B cell (primary cell): ENCODE measurements around the gene NAXD. TPM values are rescaled to one million over a fixed set of nuclear protein-coding genes. Genes with fewer than 3 reads are reported as not detected.

Experiments used
- ATAC-seq: fragments of 200-7000 bp; cut with Tn5 transposase; one replicate; pipeline ENCODE4 v1.10.0; 2021; ENCODE audit warnings: low read depth, mild to moderate bottlenecking, moderate number of reproducible peaks, moderate library complexity
- CTCF ChIA-PET: fragments of 350-600 bp; sonication (Branson Sonifier 250); formaldehyde crosslinking; loops from one replicate; lab custom pipeline; 2021; ENCODE audit warnings: antibody characterized with exemption, inconsistent platforms; lab: Charles Lee
- POLR2A ChIA-PET: fragments of 350-600 bp; sonication (Branson Sonifier 250); formaldehyde crosslinking; loops from one replicate; lab custom pipeline; 2021; ENCODE audit warnings: antibody characterized with exemption; lab: Charles Lee
- DNase-seq: peaks from one replicate; pipeline ENCODE4 v3.0.0; 2013
- H2AFZ ChIP-seq: 2 replicates; pipeline ENCODE4 v1.6.1; 2012; ENCODE audit warnings: mild to moderate bottlenecking, low read depth, low read length; ENCODE audit not compliant: insufficient read depth, poor library complexity, severe bottlenecking
- H3K27ac ChIP-seq, 2 donors: 1 replicate in 1 of 2; 2 replicates in 1 of 2; pipeline ENCODE4 v1.5.1; 2012 to 2013; ENCODE audit warnings: low read length in 2 of 2, mild to moderate bottlenecking in 2 of 2, moderate library complexity in 1 of 2
- H3K27me3 ChIP-seq, 4 experiments: fragments of 200-600 bp in 1 of 4; sonication (generic) in 1 of 4; replicated peaks in 1 of 4; 1 replicate in 2 of 4; 2 replicates in 2 of 4; pipeline versions ENCODE4 v1.6.1 to v1.7.0; 2013 to 2016; ENCODE audit warnings: low read length in 3 of 4, mild to moderate bottlenecking in 2 of 4, mixed read lengths in 1 of 4, moderate library complexity in 1 of 4; ENCODE audit not compliant: insufficient read depth in 4 of 4, control insufficient read depth in 3 of 4; ENCODE audit errors: control extremely low read depth in 1 of 4
- H3K36me3 ChIP-seq, 2 experiments: replicated peaks in 1 of 2; 1 replicate in 1 of 2; 2 replicates in 1 of 2; pipeline versions ENCODE4 v1.6.1 to v1.7.1; 2013; ENCODE audit warnings: low read length in 1 of 2; ENCODE audit not compliant: insufficient read depth in 2 of 2, control insufficient read depth in 1 of 2; ENCODE audit errors: control extremely low read depth in 1 of 2, extremely low read depth in 1 of 2
- H3K4me1 ChIP-seq, 2 donors: fragments of 200-600 bp in 1 of 2; sonication (generic) in 1 of 2; 1 replicate in 1 of 2; 2 replicates in 1 of 2; pipeline versions ENCODE4 v1.5.1 to v1.6.1; 2013 to 2017; ENCODE audit warnings: low read length in 2 of 2; ENCODE audit not compliant: control insufficient read depth in 2 of 2, insufficient read depth in 2 of 2
- H3K4me2 ChIP-seq: replicated peaks from 2 replicates; pipeline ENCODE3; 2012; ENCODE audit warnings: mild to moderate bottlenecking, low read depth, low read length; ENCODE audit not compliant: poor library complexity, severe bottlenecking
- H3K4me3 ChIP-seq, 5 experiments: fragments of 200-600 bp in 1 of 5; sonication (generic) in 1 of 5; 1 replicate in 3 of 5; 2 replicates in 2 of 5; pipeline versions ENCODE4 v1.5.1 to v1.7.0; 2011 to 2016; ENCODE audit warnings: low read length in 4 of 5, mild to moderate bottlenecking in 4 of 5, low read depth in 2 of 5, control low read depth in 1 of 5, moderate library complexity in 1 of 5; ENCODE audit not compliant: insufficient read depth in 1 of 5; ENCODE audit errors: control extremely low read depth in 1 of 5, extremely low read depth in 1 of 5
- H3K79me2 ChIP-seq: fragments of 200-600 bp; sonication (generic); one replicate; pipeline ENCODE4 v1.6.0; 2016; ENCODE audit warnings: low read length; ENCODE audit not compliant: control insufficient read depth, insufficient read depth
- H3K9ac ChIP-seq: fragments of 200-600 bp; sonication (generic); 2 replicates; pipeline ENCODE4 v1.6.1; 2017; ENCODE audit warnings: mild to moderate bottlenecking, low read length, moderate library complexity
- H3K9me3 ChIP-seq, 3 donors: one replicate each; pipeline versions ENCODE4 v1.6.1 to v1.7.1; 2013; ENCODE audit warnings: low read length in 2 of 3; ENCODE audit not compliant: control insufficient read depth in 2 of 3, insufficient read depth in 1 of 3; ENCODE audit errors: control extremely low read depth in 1 of 3
- H4K20me1 ChIP-seq: 2 replicates; pipeline ENCODE4 v1.6.0; 2012; ENCODE audit warnings: mild to moderate bottlenecking, low read length; ENCODE audit not compliant: insufficient read depth, control insufficient read depth, poor library complexity, severe bottlenecking
- H3K27ac Mint-ChIP-seq: one replicate; pipeline ENCODE4 v1.8.0; 2021; ENCODE audit warnings: mixed read lengths
- H3K27me3 Mint-ChIP-seq: one replicate; pipeline ENCODE4 v1.8.0; 2021; ENCODE audit warnings: mixed read lengths
- H3K4me1 Mint-ChIP-seq: one replicate; pipeline ENCODE4 v1.8.0; 2021; ENCODE audit warnings: mixed read lengths
- H3K4me3 Mint-ChIP-seq: one replicate; pipeline ENCODE4 v1.8.0; 2021; ENCODE audit warnings: mixed read lengths
- H3K9me3 Mint-ChIP-seq: one replicate; pipeline ENCODE4 v1.8.0; 2022; ENCODE audit warnings: mixed read lengths; ENCODE audit not compliant: insufficient read depth
- CTCF ChIP-seq: fragments of 200-600 bp; IDR thresholded peaks from one replicate; pipeline ENCODE4 v1.8.0; 2022; ENCODE audit warnings: antibody characterized with exemption, mild to moderate bottlenecking
- EZH2 ChIP-seq: IDR thresholded peaks from 2 replicates; pipeline ENCODE4 v1.6.1; 2012; ENCODE audit warnings: borderline replicate concordance, low read depth, mild to moderate bottlenecking, moderate library complexity, low read length; ENCODE audit not compliant: insufficient read depth, poor library complexity, severe bottlenecking
- WGBS: methylation state at CpG from one replicate; pipeline ENCODE4 v1.1.5; 2013; ENCODE audit warnings: missing lambda C conversion rate; ENCODE audit not compliant: insufficient coverage; 5-methylcytosine and 5-hydroxymethylcytosine counted together
- intact Hi-C: fragments of 100-400 bp; cut with micrococcal nuclease; formaldehyde crosslinking; loops from one replicate; pipeline ENCODE4 v1.10.0; 2022
- polyA plus RNA-seq: library from polyadenylated mRNA; depleted of rRNA; stranded (reverse); fragments of >200 nt; gene quantifications from 2 replicates; pipeline ENCODE4 v1.2.3, GENCODE V29; 2012
- total RNA-seq, 2 donors: library from RNA; stranded (reverse); fragments of 120-200 nt in 1 of 2; gene quantifications; 1 replicate in 1 of 2; 2 replicates in 1 of 2; pipeline versions ENCODE4 v1.2.3 to v1.2.4, GENCODE V29; 2013 to 2022

NAXD gene
- total and polyA plus RNA-seq, 2 donors (not counting 1 experiment from before 2014, with no cell fraction given): 28.4 to 33.3 TPM

DNA sequence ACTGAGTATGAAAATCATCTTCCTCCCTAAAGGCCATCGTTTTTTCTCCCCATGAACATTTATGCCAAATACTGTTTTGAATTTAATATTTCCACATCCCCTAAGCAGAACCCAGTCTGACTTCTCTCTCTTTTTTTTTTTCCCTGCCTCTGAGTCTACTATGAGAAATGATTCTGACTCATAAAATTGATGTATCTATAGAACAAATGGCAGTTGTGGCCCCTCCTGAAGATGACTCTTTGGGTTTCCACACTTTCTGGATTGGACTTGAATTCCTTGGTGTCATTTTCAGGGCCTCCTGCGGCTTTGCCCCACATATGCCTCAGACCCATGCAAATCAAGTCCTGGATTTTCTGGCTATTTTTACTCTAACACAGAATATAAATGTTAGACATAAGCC lies 22.7 kb upstream of the NAXD start:
- H3K9me3 ChIP-seq: no peaks in the 10 kb centered on the region
- H3K9ac ChIP-seq: no peak overlapping the region
- ChIA-PET CTCF (interaction anchor here (0.7 to 1.8 kb wide), 8 partner anchors 8 to 231 kb away, joined by 3 to 34 read pairs (median 6); no protein-coding TSS in a partner anchor), POLR2A (no interaction called here)
- H3K79me2 ChIP-seq: no peaks in the 10 kb centered on the region
- H3K27ac ChIP-seq: no peak overlapping the region
- no peaks in the 10 kb centered on the region for H3K27me3 ChIP-seq
- no peaks in the 10 kb centered on the region for H3K27me3 Mint-ChIP-seq
- DNase-seq (no peak), ATAC-seq (no peak)
- no peaks in the 10 kb centered on the region for H3K4me1 ChIP-seq
- H3K4me2 ChIP-seq: no peak overlapping the region
- intact Hi-C loops: loop anchor here (1.0 to 10.0 kb wide), 3 partner anchors 227 to 631 kb away; no protein-coding TSS in a partner anchor
- no peaks in the 10 kb centered on the region for H3K9me3 Mint-ChIP-seq
- no peaks in the 10 kb centered on the region for H3K36me3 ChIP-seq
- WGBS: no CpG with 5 or more reads among the region's 2 CpGs
- H2AFZ ChIP-seq: no peak overlapping the region
- H3K4me1 Mint-ChIP-seq: peaks cover 4% of the 10 kb centered on the region
- no peak overlapping the region for H3K27ac Mint-ChIP-seq
- no peak overlapping the region for H3K4me3 Mint-ChIP-seq
- H3K4me3 ChIP-seq: no peak overlapping the region
- no peaks in the 10 kb centered on the region for H4K20me1 ChIP-seq
- TF ChIP-seq CTCF (no peak), EZH2 (no peak)

DNA sequence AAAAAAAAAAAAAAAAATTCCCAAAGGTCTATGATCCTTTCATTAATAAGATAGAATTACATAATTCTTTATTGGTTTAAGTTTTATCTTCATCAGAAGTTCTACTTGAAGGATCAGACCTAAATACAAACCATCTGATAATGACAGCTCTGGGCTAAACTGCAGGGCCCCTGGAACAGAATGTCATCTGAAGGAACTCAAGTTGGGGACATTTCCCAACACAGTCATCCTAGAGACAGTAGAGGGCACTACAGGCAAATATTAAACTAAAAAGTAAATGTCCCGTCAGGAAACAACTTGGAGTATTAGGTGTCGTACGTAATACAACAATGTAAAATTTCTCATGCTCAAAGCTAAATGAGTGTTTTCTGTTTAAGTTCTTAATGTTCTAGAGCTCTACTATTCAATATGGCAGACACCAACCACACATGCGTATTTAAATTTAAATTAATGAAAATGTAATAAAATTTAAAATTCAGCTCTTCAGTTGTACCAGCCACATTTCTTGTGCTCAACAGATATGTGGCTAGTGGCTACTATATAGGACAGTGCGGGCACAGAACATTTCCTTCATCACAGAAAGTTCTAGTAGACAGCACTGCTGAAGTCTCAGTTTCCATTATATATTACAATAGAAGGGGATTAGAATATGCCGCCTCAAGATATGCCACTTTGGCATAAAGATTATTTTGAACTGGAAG lies 21.8 kb upstream of the NAXD start:
- Mint-ChIP-seq H3K27ac (no peak overlapping the region), H3K4me1 (peaks cover 4% of the 10 kb centered on the region), H3K9me3 (no peaks in the 10 kb centered on the region), H3K27me3 (no peaks in the 10 kb centered on the region), H3K4me3 (no peak overlapping the region)
- TF ChIP-seq CTCF: peak; percentile 61
- no peak for TF ChIP-seq EZH2
- H4K20me1 ChIP-seq: no peaks in the 10 kb centered on the region
- no peaks in the 10 kb centered on the region for H3K79me2 ChIP-seq
- H3K4me3 ChIP-seq: no peak overlapping the region
- no peak overlapping the region for H3K27ac ChIP-seq
- intact Hi-C loops: loop anchor here (1.0 to 10.0 kb wide), 3 partner anchors 226 to 630 kb away; no protein-coding TSS in a partner anchor
- H3K4me1 ChIP-seq: no peaks in the 10 kb centered on the region
- POLR2A ChIA-PET: interaction anchor here (0.7 kb wide), 1 partner anchor 227 kb away, joined by 4 read pairs; no protein-coding TSS in a partner anchor
- CTCF ChIA-PET: interaction anchor here (0.6 to 1.8 kb wide), 29 partner anchors 8 to 631 kb away, joined by 3 to 34 read pairs (median 3); no protein-coding TSS in a partner anchor
- no peak overlapping the region for H2AFZ ChIP-seq
- H3K9me3 ChIP-seq: no peaks in the 10 kb centered on the region
- DNase-seq (peak; percentile 64), ATAC-seq (peak; percentile 68)
- H3K27me3 ChIP-seq: no peaks in the 10 kb centered on the region
- no peak overlapping the region for H3K4me2 ChIP-seq
- WGBS: no CpG with 5 or more reads among the region's 6 CpGs
- no peak overlapping the region for H3K9ac ChIP-seq
- H3K36me3 ChIP-seq: no peaks in the 10 kb centered on the region
